ENCODE results near the gene SPANXN2.
"Not testable (repeated sequence)": the region's sequence is repeated elsewhere in the genome, so short reads cannot be mapped to it uniquely, and the experiment has no call there.

Gene SPANXN2

GRCh38 chrX:143720652-143721051 is at the start of gene SPANXN2:
SPANXN2 (minus strand) TSS chrX:143720752; CDS start chrX:143720668, 84 bp downstream.
- DNase-seq (ENCODE audit: low spot score); CTCF ChIA-PET; H3K27ac ChIP-seq; POLR2A ChIA-PET (ENCODE audit: low non-redundant PET): not testable (repeated sequence)

- POLR2A ChIA-PET (ENCODE audit: low non-redundant PET), result no interaction called here
- TF ChIP-seq CTCF (conservative IDR thresholded peaks at IDR 0.05; ENCODE audit: low read depth), result no peak
- CTCF ChIA-PET, result no interaction called here
- DNase-seq (ENCODE audit: low spot score), result peak; percentile 16
- H3K27ac ChIP-seq, result no peak overlapping the region
Observed at GRCh38 chrX:143768976-143769375, 48.4 kb upstream of the SPANXN2 start.

- DNase-seq (ENCODE audit: low spot score); POLR2A ChIA-PET (ENCODE audit: low non-redundant PET); CTCF ChIA-PET; H3K27ac ChIP-seq: not testable (repeated sequence)
Observed at GRCh38 chrX:143767789-143768188, 47.2 kb upstream of the SPANXN2 start.

GRCh38 chrX:143757887-143758286 is 37.3 kb upstream of the SPANXN2 start:
- DNase-seq (ENCODE audit: low spot score), result no peak
- ChIA-PET POLR2A (ENCODE audit: low non-redundant PET) (no interaction called here), CTCF (no interaction called here)
- H3K27ac ChIP-seq, result no peak overlapping the region
- no peak for TF ChIP-seq CTCF (conservative IDR thresholded peaks at IDR 0.05; ENCODE audit: low read depth)

GRCh38 chrX:143757375-143757774 is 36.8 kb upstream of the SPANXN2 start:
- ChIA-PET POLR2A (ENCODE audit: low non-redundant PET) (no interaction called here), CTCF (no interaction called here)
- no peak for TF ChIP-seq CTCF (conservative IDR thresholded peaks at IDR 0.05; ENCODE audit: low read depth)
- H3K27ac ChIP-seq, result no peak overlapping the region
- no peak for DNase-seq (ENCODE audit: low spot score)

- POLR2A ChIA-PET (ENCODE audit: low non-redundant PET), result no interaction called here
- TF ChIP-seq CTCF (conservative IDR thresholded peaks at IDR 0.05; ENCODE audit: low read depth), result no peak
- no peak overlapping the region for H3K27ac ChIP-seq
Observed at GRCh38 chrX:143754183-143754582, 33.6 kb upstream of the SPANXN2 start.

GRCh38 chrX:143733866-143734265 is 13.3 kb upstream of the SPANXN2 start:
- ChIA-PET CTCF (no interaction called here), POLR2A (ENCODE audit: low non-redundant PET) (no interaction called here)
- no peak overlapping the region for H3K27ac ChIP-seq
- DNase-seq (ENCODE audit: low spot score), result no peak
- no peak for TF ChIP-seq CTCF (conservative IDR thresholded peaks at IDR 0.05; ENCODE audit: low read depth)

More at GRCh38 chrX:143754183-143754582, 33.6 kb upstream of the SPANXN2 start:
- CTCF ChIA-PET, result no interaction called here
- peak; percentile 1 for DNase-seq (ENCODE audit: low spot score)

- DNase-seq (ENCODE audit: low spot score), result no peak
- no peak for TF ChIP-seq CTCF (conservative IDR thresholded peaks at IDR 0.05; ENCODE audit: low read depth)
- POLR2A ChIA-PET (ENCODE audit: low non-redundant PET), result no interaction called here
- H3K27ac ChIP-seq, result no peak overlapping the region
- CTCF ChIA-PET, result no interaction called here
Observed at GRCh38 chrX:143726296-143726695, 5.7 kb upstream of the SPANXN2 start.

Data from RWPE1 (cell line).